GM19025 (cell line): ENCODE measurements around the gene SMC6.

Experiments
- ATAC-seq: cut with Tn5 transposase; IDR thresholded peaks from one replicate; pipeline ENCODE4 v1.9.1; 2021; ENCODE audit warnings: mild to moderate bottlenecking, low read depth, moderate library complexity; ENCODE audit not compliant: unreplicated experiment

The SMC6 gene

DNA sequence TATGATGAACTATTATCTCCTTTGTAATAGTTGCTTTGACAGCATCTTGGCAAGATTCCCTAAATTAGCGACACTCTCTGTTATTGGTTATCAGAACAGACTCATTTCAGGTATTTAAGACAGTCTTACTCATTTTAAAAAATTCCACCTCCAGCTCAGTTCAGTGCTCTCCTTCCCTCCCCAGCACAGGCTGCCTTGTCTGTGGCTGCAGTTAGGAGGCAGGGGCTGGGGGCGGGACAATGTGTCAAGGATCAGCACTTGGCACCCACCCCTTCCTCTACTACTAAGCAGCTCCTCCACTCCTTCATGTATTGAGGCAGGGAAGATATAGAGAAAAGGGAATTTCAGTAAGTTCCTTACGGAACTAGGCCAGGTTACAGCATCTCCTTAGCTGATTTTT lies 128.2 kb downstream of the SMC6 start:
- no peak for ATAC-seq

GRCh38 chr2:17621781-17622180 lies 131.8 kb downstream of the SMC6 start:
- ATAC-seq, result no peak

DNA sequence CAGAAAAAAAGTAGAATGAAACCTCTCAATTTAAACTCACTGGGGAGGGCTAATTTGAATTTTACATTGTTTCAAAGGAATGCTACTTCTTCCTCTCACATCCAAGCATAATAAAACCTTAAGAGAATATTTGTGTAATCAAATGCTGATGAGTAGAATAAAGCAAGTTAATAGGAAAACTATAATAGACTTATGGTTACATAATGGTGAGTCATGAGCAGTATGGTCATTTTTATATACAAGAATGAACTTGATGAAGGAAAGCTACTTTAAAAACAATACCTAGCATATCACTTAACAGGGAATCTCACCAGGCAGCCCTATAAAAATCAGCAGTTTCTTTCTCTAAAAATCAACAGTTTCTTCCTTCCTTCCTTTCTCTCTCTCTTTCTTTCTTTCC lies 132.8 kb downstream of the SMC6 start:
- no peak for ATAC-seq

DNA sequence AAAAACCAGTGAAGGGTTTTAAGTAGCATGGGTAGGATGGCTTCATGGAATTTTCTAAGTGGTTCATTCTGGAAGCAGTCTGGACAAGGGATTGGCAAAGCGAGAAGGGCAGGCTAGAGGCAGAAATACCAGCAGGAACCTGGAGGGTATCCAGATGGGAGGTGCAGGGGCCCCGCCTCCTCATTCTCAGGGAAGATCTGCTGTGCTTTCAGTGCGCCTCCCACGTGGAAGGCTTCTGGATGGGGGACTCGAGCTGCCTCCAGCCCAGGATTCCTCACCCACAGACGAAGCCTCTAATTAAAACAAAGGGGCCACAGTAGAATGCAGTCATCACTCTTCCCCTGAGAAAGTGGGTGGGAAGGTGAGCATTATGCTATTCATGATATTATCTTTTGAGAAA lies 133.3 kb downstream of the SMC6 start:
- ATAC-seq, result no peak

DNA sequence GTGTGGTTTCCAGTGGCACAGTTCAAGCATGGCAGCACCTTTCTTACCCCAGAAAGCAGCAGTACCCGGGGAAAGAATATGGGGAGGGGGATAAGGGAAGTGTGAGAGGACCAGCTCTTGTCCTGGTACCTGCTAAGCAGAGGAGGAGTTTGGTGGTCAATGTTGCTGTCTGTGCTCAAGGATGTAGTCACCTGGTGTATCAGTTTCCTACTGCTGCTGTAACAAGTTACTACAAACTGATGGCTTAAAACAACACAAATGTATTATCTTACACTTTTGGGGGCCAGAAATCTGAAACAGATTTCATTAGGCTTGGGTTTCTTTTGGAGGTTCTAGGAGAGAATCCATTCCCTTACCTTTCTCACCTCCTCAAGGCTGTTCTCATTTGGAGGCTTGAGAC lies 135.7 kb downstream of the SMC6 start:
- ATAC-seq, result no peak

DNA sequence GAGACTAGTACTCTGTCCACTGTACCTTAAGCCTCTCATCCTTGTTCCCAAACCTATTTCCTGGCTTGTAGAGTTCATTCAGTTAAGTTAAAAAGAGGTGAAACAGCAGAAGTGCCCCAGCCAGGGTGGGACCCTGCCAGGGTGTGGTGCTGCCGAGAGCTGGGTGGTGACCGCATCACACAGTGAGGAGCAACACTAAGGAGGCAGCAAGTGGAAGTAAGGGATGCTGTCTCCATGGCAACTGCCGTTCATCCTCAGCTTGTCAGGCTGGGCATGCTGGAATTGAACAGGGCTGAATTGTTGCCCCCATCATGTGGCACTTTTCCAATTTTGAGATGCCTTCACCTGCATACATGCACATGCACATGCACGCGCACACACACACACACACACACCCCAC lies 136.1 kb downstream of the SMC6 start:
- ATAC-seq, result no peak

- no peak for ATAC-seq
Measured at GRCh38 chr2:17616405-17616804, 137.2 kb downstream of the SMC6 start.

DNA sequence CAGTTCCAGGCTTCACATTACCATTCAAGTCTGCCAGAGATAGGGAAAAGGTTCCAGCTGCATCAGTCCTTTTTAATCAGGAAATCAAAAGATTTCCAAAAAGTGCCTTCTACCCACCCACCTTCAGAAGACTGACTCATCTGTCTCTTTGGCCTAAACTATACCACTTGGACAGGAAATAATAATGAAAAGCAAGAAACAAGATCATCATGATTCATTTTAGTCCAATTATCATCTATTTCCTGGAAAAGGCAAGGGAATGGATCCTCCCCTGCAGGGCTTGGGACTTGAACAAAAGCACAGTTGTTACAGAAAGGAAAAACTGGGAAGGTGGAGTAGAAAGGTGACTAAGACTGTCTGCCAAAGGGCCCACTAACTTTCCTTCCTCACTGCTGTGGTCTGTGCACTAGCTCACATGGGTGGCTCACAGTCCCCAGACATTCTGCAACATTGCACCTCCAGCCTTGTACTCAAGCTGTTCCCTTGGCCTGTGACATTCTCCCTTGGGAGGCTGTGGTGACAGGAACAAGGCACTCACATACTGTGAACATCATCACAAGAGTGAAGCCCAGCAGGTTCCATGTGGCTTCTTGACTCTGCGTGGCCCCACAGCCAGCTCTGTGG lies 137.8 kb downstream of the SMC6 start:
- ATAC-seq, result no peak

GRCh38 chr2:17615147-17615546 lies 138.5 kb downstream of the SMC6 start:
- no peak for ATAC-seq

- ATAC-seq, result no peak
Measured at GRCh38 chr2:17614174-17614930, 139.3 kb downstream of the SMC6 start.
